GM23338 (cell line): ENCODE measurements around the gene APP. TPM values are rescaled to one million over a fixed set of nuclear protein-coding genes. Genes with fewer than 3 reads are reported as not detected.

Experiments
- ATAC-seq: fragments of 200-7000 bp; cut with Tn5 transposase; 3 replicates; pipeline ENCODE4 v1.9.1; 2020
- DNase-seq: peaks from one replicate; pipeline ENCODE4 v3.0.0-alpha.2; 2015; ENCODE audit warnings: low spot score
- H2AFZ ChIP-seq: fragments of 200-600 bp; sonication (generic); 2 replicates; pipeline ENCODE4 v1.8.0; 2016; ENCODE audit warnings: antibody characterized with exemption, mild to moderate bottlenecking, moderate library complexity
- H3F3A ChIP-seq: fragments of 200-600 bp; sonication (generic); replicated peaks from 2 replicates; pipeline ENCODE4 v1.8.0; 2017; ENCODE audit warnings: antibody characterized with exemption, mixed run types, low read depth
- H3K27ac ChIP-seq: fragments of 200-600 bp; sonication (generic); 2 replicates; pipeline ENCODE4 v1.6.1; 2016; ENCODE audit warnings: low read depth
- H3K27me3 ChIP-seq: fragments of 200-600 bp; sonication (generic); 2 replicates; pipeline ENCODE4 v1.8.0; 2016; ENCODE audit warnings: mild to moderate bottlenecking, mixed run types, moderate library complexity; ENCODE audit not compliant: insufficient read depth
- H3K36me3 ChIP-seq: fragments of 200-600 bp; sonication (generic); 2 replicates; pipeline ENCODE4 v1.8.0; 2016; ENCODE audit warnings: mild to moderate bottlenecking; ENCODE audit not compliant: insufficient read depth
- H3K4me1 ChIP-seq: fragments of 200-600 bp; sonication (generic); 2 replicates; pipeline ENCODE4 v1.8.0; 2016; ENCODE audit warnings: mild to moderate bottlenecking, moderate library complexity; ENCODE audit not compliant: insufficient read depth
- H3K4me2 ChIP-seq: fragments of 200-600 bp; sonication (generic); 2 replicates; pipeline ENCODE4 v1.7.1; 2017; ENCODE audit warnings: mixed run types
- H3K4me3 ChIP-seq: fragments of 200-600 bp; sonication (generic); 2 replicates; pipeline ENCODE4 v1.6.1; 2016; ENCODE audit warnings: mixed run types
- H3K79me2 ChIP-seq: fragments of 200-600 bp; sonication (generic); replicated peaks from 2 replicates; pipeline ENCODE4 v1.8.0; 2017; ENCODE audit warnings: mild to moderate bottlenecking; ENCODE audit not compliant: insufficient read depth
- H3K9me2 ChIP-seq: fragments of 200-600 bp; sonication (generic); 2 replicates; pipeline ENCODE4 v1.8.0; 2017; ENCODE audit not compliant: insufficient read depth
- H4K20me1 ChIP-seq: fragments of 200-600 bp; sonication (generic); replicated peaks from 2 replicates; pipeline ENCODE4 v1.8.0; 2017; ENCODE audit warnings: mild to moderate bottlenecking; ENCODE audit not compliant: insufficient read depth
- H3K27ac Mint-ChIP-seq: 2 replicates; pipeline ENCODE4 v1.8.0; 2020; ENCODE audit warnings: inconsistent platforms, mild to moderate bottlenecking, moderate library complexity, mixed read lengths
- H3K27me3 Mint-ChIP-seq: 3 replicates; pipeline ENCODE4 v1.8.0; 2022; ENCODE audit warnings: low read depth, mild to moderate bottlenecking, moderate library complexity, mixed read lengths, inconsistent platforms; ENCODE audit not compliant: insufficient read depth, poor library complexity
- H3K36me3 Mint-ChIP-seq: 3 replicates; pipeline ENCODE4 v1.8.0; 2021; ENCODE audit warnings: low read depth, mild to moderate bottlenecking, inconsistent platforms, moderate library complexity, mixed read lengths
- H3K4me1 Mint-ChIP-seq: 3 replicates; pipeline ENCODE4 v1.8.0; 2020; ENCODE audit warnings: mild to moderate bottlenecking, inconsistent platforms, mixed read lengths
- H3K4me3 Mint-ChIP-seq: 3 replicates; pipeline ENCODE4 v1.8.0; 2021; ENCODE audit warnings: moderate library complexity, mild to moderate bottlenecking, inconsistent platforms, mixed read lengths
- H3K9me3 Mint-ChIP-seq: 3 replicates; pipeline ENCODE4 v1.8.0; 2020; ENCODE audit warnings: moderate library complexity, mild to moderate bottlenecking, inconsistent platforms, mixed read lengths
- CREB1 ChIP-seq: fragments of 250-450 bp; sonication (Bioruptor Pico); IDR thresholded peaks from 2 replicates; pipeline ENCODE4 v1.5.0; 2020; ENCODE audit warnings: low read depth, mild to moderate bottlenecking, moderate library complexity
- EZH2 ChIP-seq: fragments of 200-600 bp; sonication (generic); IDR thresholded peaks from one replicate; pipeline ENCODE4 v1.8.0; 2017; ENCODE audit warnings: antibody characterized with exemption, mild to moderate bottlenecking, low read depth; ENCODE audit not compliant: unreplicated experiment
- EZH2phosphoT487 ChIP-seq: fragments of 200-600 bp; sonication (generic); IDR thresholded peaks from one replicate; pipeline ENCODE4 v1.8.1; 2018; ENCODE audit warnings: antibody characterized with exemption; ENCODE audit not compliant: unreplicated experiment
- JUNB ChIP-seq: IDR thresholded peaks from one replicate; pipeline ENCODE4 v1.6.1; 2016; ENCODE audit warnings: antibody characterized with exemption; ENCODE audit not compliant: unreplicated experiment
- NANOG ChIP-seq: IDR thresholded peaks from 2 replicates; pipeline ENCODE4 v1.6.1; 2016; ENCODE audit warnings: antibody characterized with exemption, borderline replicate concordance
- POLR2AphosphoS5 ChIP-seq: IDR thresholded peaks from 2 replicates; pipeline ENCODE4 v1.6.1; 2016; ENCODE audit warnings: antibody characterized with exemption, low read depth
- STAT1 ChIP-seq: IDR thresholded peaks from one replicate; pipeline ENCODE4 v1.6.1; 2016; ENCODE audit warnings: antibody characterized with exemption; ENCODE audit not compliant: unreplicated experiment
- ZNF114 ChIP-seq: fragments of 250-450 bp; sonication (Bioruptor Pico); IDR thresholded peaks from 2 replicates; pipeline ENCODE4 v1.5.0; 2020; ENCODE audit warnings: mild to moderate bottlenecking, moderate library complexity
- ZNF331 ChIP-seq: fragments of 250-450 bp; sonication (Bioruptor Pico); IDR thresholded peaks from 2 replicates; pipeline ENCODE4 v1.5.0; 2020; ENCODE audit warnings: low read depth, mild to moderate bottlenecking, moderate library complexity
- polyA plus RNA-seq: library from polyadenylated mRNA; unstranded; fragments of >200 nt; fragmentation: Nextera tagmentation; extraction: Ambion mirVana; gene quantifications from 2 replicates; pipeline ENCODE4 v1.2.1, GENCODE V29; 2016
- total RNA-seq: library from RNA; depleted of rRNA; stranded (reverse); fragments of >200 nt; shearing (Covaris generic); gene quantifications from 2 replicates; pipeline ENCODE4 v1.2.3, GENCODE V29; 2014
- TF ChIP-seq, protein P1 (sequence below): IDR thresholded peaks from one replicate; pipeline ENCODE4 v1.6.1; 2018; ENCODE audit warnings: antibody characterized with exemption; ENCODE audit not compliant: unreplicated experiment
- TF ChIP-seq, protein P2 (sequence below), 2 experiments: fragments of 200-600 bp in 1 of 2; sonication (generic) in 1 of 2; conservative IDR thresholded peaks; 2 replicates each; pipeline versions ENCODE4 v1.5.1 to v1.6.1; 2016 to 2017; ENCODE audit warnings: antibody characterized with exemption in 2 of 2, low read depth in 2 of 2, mild to moderate bottlenecking in 2 of 2, moderate library complexity in 1 of 2
- TF ChIP-seq, protein P3 (sequence below): IDR thresholded peaks from 2 replicates; pipeline ENCODE4 v1.6.1; 2016; ENCODE audit warnings: antibody characterized with exemption

Gene APP
- total and polyA plus RNA-seq, 2 experiments from 2014 or later: 69.4 to 444 TPM

GRCh38 chr21:26177746-26178426 lies 7.3 kb upstream of the APP start (continued):
- TF ChIP-seq, protein P1, sequence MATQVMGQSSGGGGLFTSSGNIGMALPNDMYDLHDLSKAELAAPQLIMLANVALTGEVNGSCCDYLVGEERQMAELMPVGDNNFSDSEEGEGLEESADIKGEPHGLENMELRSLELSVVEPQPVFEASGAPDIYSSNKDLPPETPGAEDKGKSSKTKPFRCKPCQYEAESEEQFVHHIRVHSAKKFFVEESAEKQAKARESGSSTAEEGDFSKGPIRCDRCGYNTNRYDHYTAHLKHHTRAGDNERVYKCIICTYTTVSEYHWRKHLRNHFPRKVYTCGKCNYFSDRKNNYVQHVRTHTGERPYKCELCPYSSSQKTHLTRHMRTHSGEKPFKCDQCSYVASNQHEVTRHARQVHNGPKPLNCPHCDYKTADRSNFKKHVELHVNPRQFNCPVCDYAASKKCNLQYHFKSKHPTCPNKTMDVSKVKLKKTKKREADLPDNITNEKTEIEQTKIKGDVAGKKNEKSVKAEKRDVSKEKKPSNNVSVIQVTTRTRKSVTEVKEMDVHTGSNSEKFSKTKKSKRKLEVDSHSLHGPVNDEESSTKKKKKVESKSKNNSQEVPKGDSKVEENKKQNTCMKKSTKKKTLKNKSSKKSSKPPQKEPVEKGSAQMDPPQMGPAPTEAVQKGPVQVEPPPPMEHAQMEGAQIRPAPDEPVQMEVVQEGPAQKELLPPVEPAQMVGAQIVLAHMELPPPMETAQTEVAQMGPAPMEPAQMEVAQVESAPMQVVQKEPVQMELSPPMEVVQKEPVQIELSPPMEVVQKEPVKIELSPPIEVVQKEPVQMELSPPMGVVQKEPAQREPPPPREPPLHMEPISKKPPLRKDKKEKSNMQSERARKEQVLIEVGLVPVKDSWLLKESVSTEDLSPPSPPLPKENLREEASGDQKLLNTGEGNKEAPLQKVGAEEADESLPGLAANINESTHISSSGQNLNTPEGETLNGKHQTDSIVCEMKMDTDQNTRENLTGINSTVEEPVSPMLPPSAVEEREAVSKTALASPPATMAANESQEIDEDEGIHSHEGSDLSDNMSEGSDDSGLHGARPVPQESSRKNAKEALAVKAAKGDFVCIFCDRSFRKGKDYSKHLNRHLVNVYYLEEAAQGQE: no peak
- TF ChIP-seq EZH2phosphoT487: no peak
- TF ChIP-seq, protein P2, sequence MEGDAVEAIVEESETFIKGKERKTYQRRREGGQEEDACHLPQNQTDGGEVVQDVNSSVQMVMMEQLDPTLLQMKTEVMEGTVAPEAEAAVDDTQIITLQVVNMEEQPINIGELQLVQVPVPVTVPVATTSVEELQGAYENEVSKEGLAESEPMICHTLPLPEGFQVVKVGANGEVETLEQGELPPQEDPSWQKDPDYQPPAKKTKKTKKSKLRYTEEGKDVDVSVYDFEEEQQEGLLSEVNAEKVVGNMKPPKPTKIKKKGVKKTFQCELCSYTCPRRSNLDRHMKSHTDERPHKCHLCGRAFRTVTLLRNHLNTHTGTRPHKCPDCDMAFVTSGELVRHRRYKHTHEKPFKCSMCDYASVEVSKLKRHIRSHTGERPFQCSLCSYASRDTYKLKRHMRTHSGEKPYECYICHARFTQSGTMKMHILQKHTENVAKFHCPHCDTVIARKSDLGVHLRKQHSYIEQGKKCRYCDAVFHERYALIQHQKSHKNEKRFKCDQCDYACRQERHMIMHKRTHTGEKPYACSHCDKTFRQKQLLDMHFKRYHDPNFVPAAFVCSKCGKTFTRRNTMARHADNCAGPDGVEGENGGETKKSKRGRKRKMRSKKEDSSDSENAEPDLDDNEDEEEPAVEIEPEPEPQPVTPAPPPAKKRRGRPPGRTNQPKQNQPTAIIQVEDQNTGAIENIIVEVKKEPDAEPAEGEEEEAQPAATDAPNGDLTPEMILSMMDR (conservative IDR thresholded peaks at IDR 0.05; ENCODE audit: low read depth in 2 of 2): no peak
- no peak for TF ChIP-seq POLR2AphosphoS5
- TF ChIP-seq CREB1 (CRISPR knock-in tag): no peak

- DNase-seq (no peak), ATAC-seq (no peak)
- H3K79me2 ChIP-seq: no peaks in the 10 kb centered on the region
- no peaks in the 10 kb centered on the region for H4K20me1 ChIP-seq
- no peak overlapping the region for H3K27ac ChIP-seq
- peaks cover 8% of the 10 kb centered on the region for H3K27me3 Mint-ChIP-seq
- no peaks in the 10 kb centered on the region for H3K9me3 Mint-ChIP-seq
- H3K9me2 ChIP-seq: no peaks in the 10 kb centered on the region
- no peak for TF ChIP-seq ZNF331 (CRISPR knock-in tag)
- TF ChIP-seq NANOG: no peak
- no peak for TF ChIP-seq JUNB
- no peak for TF ChIP-seq CREB1 (CRISPR knock-in tag)
- no peak for TF ChIP-seq STAT1
- no peak for TF ChIP-seq EZH2
- TF ChIP-seq, protein P2 (conservative IDR thresholded peaks at IDR 0.05; ENCODE audit: low read depth in 2 of 2): no peak
- TF ChIP-seq, protein P3, sequence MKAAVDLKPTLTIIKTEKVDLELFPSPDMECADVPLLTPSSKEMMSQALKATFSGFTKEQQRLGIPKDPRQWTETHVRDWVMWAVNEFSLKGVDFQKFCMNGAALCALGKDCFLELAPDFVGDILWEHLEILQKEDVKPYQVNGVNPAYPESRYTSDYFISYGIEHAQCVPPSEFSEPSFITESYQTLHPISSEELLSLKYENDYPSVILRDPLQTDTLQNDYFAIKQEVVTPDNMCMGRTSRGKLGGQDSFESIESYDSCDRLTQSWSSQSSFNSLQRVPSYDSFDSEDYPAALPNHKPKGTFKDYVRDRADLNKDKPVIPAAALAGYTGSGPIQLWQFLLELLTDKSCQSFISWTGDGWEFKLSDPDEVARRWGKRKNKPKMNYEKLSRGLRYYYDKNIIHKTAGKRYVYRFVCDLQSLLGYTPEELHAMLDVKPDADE: no peak
- TF ChIP-seq EZH2phosphoT487: no peak
- no peak for TF ChIP-seq POLR2AphosphoS5
- TF ChIP-seq ZNF114 (CRISPR knock-in tag): no peak
- no peaks in the 10 kb centered on the region for H3K36me3 ChIP-seq
- H3K27me3 ChIP-seq: no peaks in the 10 kb centered on the region
- H3K4me3 Mint-ChIP-seq: no peak overlapping the region
- no peak overlapping the region for H3K27ac Mint-ChIP-seq
- no peak overlapping the region for H2AFZ ChIP-seq
- H3K4me3 ChIP-seq: no peak overlapping the region
- H3K4me2 ChIP-seq: no peak overlapping the region
- H3K36me3 Mint-ChIP-seq: peaks cover 4% of the 10 kb centered on the region; the same call in 1 of the 3 replicates
- H3F3A ChIP-seq: no peaks in the 10 kb centered on the region
- H3K4me1 Mint-ChIP-seq: peaks cover 24% of the 10 kb centered on the region
- H3K4me1 ChIP-seq: peaks cover 7% of the 10 kb centered on the region; the same call in 1 of the 2 replicates
These were observed 6.6 kb upstream of the APP start for GRCh38 chr21:26177187-26177586.
